Neural crest cell (in vitro differentiated cells): ENCODE measurements around the gene ANO4. TPM values are rescaled to one million over a fixed set of nuclear protein-coding genes. Genes with fewer than 3 reads are reported as not detected.

Source experiments
- DNase-seq: peaks from one replicate; pipeline ENCODE4 v3.0.0; 2021; ENCODE audit warnings: low read depth, mixed read lengths, low spot score
- H3K27ac Mint-ChIP-seq: one replicate; pipeline ENCODE4 v1.8.0; 2021; ENCODE audit warnings: mild to moderate bottlenecking, mixed read lengths; ENCODE audit not compliant: unreplicated experiment
- H3K27me3 Mint-ChIP-seq: 2 replicates; pipeline ENCODE4 v1.8.0; 2021; ENCODE audit warnings: low read depth, mild to moderate bottlenecking, mixed read lengths
- H3K36me3 Mint-ChIP-seq: 2 replicates; pipeline ENCODE4 v1.8.0; 2021; ENCODE audit warnings: low read depth, mild to moderate bottlenecking, mixed read lengths
- H3K4me1 Mint-ChIP-seq: 2 replicates; pipeline ENCODE4 v1.8.0; 2021; ENCODE audit warnings: mixed read lengths
- H3K4me3 Mint-ChIP-seq: one replicate; pipeline ENCODE4 v1.8.0; 2021; ENCODE audit warnings: mild to moderate bottlenecking, mixed read lengths
- H3K9me3 Mint-ChIP-seq: 2 replicates; pipeline ENCODE4 v1.8.0; 2021; ENCODE audit warnings: mixed read lengths
- total RNA-seq: library from RNA; stranded (reverse); gene quantifications from 2 replicates; pipeline ENCODE4 v1.2.1, GENCODE V29; 2021
- TF ChIP-seq, protein P1 (sequence below): fragments of 200-600 bp; sonication (generic); conservative IDR thresholded peaks from 2 replicates; pipeline ENCODE4 v1.5.0; 2021; ENCODE audit warnings: antibody characterized with exemption, mild to moderate bottlenecking

Gene ANO4
- total RNA-seq, 1 donor from 2014 or later = 0.61 TPM

GRCh38 chr12:100800723-100801122, 6.1 kb downstream of the ANO4 start:
- H3K4me3 Mint-ChIP-seq = no peak overlapping the region
- DNase-seq = no peak
- no peaks in the 10 kb centered on the region for H3K36me3 Mint-ChIP-seq
- peaks cover 36% of the 10 kb centered on the region for H3K27me3 Mint-ChIP-seq
- peaks cover under 1% of the 10 kb centered on the region for H3K4me1 Mint-ChIP-seq
- no peak overlapping the region for H3K27ac Mint-ChIP-seq
- peaks cover 3% of the 10 kb centered on the region for H3K9me3 Mint-ChIP-seq
- TF ChIP-seq, protein P1, sequence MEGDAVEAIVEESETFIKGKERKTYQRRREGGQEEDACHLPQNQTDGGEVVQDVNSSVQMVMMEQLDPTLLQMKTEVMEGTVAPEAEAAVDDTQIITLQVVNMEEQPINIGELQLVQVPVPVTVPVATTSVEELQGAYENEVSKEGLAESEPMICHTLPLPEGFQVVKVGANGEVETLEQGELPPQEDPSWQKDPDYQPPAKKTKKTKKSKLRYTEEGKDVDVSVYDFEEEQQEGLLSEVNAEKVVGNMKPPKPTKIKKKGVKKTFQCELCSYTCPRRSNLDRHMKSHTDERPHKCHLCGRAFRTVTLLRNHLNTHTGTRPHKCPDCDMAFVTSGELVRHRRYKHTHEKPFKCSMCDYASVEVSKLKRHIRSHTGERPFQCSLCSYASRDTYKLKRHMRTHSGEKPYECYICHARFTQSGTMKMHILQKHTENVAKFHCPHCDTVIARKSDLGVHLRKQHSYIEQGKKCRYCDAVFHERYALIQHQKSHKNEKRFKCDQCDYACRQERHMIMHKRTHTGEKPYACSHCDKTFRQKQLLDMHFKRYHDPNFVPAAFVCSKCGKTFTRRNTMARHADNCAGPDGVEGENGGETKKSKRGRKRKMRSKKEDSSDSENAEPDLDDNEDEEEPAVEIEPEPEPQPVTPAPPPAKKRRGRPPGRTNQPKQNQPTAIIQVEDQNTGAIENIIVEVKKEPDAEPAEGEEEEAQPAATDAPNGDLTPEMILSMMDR = no peak

DNA sequence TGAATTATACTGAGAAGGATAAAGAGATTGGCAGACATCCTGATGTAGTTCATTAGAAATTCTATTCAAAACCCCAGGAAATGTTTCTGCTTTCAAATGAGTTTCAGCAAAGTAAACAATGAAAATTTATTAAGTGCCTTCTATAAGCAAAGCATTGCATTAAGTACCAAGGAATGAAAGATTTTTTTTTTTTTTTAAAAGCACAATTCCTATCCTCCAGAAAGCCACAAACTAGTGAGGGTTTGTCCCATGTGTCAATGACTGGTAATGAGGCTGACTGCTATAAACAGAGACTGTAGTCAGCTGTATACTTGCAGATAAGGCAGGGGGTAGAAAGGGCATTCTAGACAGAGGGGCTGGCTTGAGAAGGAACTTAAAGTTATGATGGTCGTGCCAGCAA, 6.7 kb downstream of the ANO4 start:
- H3K27me3 Mint-ChIP-seq = peaks cover 35% of the 10 kb centered on the region
- no peaks in the 10 kb centered on the region for H3K36me3 Mint-ChIP-seq
- peaks cover 3% of the 10 kb centered on the region for H3K9me3 Mint-ChIP-seq
- H3K4me3 Mint-ChIP-seq = no peak overlapping the region
- no peak overlapping the region for H3K27ac Mint-ChIP-seq
- no peak for DNase-seq
- TF ChIP-seq, protein P1 = no peak
- no peaks in the 10 kb centered on the region for H3K4me1 Mint-ChIP-seq

DNA sequence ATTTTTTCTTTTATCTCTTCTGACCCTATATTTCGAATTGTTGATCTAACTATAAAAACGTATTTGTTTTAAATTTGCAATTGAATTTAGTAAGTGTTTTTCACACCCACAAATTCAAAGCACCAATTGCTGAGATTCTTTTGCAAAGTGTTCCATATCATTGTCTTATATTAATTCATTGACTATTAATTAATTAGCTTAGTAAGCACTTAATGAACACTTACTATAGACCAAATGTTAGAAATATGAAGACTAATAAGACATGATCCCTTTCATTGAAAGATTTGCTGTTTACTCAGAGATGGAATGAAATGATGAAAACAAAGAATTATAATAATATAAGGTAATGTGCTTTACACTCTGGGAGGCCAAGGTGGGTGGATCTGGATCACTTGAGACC, 14.2 kb downstream of the ANO4 start:
- H3K36me3 Mint-ChIP-seq = no peaks in the 10 kb centered on the region
- H3K27ac Mint-ChIP-seq = no peak overlapping the region
- peaks cover 35% of the 10 kb centered on the region for H3K27me3 Mint-ChIP-seq
- H3K4me1 Mint-ChIP-seq = no peaks in the 10 kb centered on the region
- H3K9me3 Mint-ChIP-seq = peaks cover 5% of the 10 kb centered on the region
- no peak overlapping the region for H3K4me3 Mint-ChIP-seq
- DNase-seq = no peak
- TF ChIP-seq, protein P1 = no peak

DNA sequence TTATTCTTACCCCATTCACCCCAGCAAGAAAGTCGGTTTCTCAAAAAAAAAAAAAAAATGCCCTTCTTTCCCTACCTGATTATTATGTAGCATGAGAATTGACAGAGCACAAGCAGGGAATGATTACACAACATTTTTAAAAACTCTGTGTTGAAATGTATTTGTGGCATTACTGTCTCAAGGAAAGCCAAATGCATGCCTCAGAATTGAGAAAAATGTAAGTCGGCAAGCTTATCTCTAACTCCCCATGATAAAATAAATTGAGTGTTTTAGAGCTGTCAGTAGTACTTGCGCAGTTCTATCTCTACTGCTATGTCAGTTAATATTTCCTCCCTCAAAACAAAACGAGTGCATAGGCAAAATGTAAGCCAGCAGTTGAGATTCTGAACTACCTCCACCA, 25.7 kb downstream of the ANO4 start:
- Mint-ChIP-seq H3K36me3 (no peaks in the 10 kb centered on the region), H3K27ac (no peak overlapping the region), H3K9me3 (no peaks in the 10 kb centered on the region), H3K27me3 (peaks cover 18% of the 10 kb centered on the region), H3K4me3 (no peak overlapping the region), H3K4me1 (no peaks in the 10 kb centered on the region)
- DNase-seq = no peak
- TF ChIP-seq, protein P1 = no peak

DNA sequence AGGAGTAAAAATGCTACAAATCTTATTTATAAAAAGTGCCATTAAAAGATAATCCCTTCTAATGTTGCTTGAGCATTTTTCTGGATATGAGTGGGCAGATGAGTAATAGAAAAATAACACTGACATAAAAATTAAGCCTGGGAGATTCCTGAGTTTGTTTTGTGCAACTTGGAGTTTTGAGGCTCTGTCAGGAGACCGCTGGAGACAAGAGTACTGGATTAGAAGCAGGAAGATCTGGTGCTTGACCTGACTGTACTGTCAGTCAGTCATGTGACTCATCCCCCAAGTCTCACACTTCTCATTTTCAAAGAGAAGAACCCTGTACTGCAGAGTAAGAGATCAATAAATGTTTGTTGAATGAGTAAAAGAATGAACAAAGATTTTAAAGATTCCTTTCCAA, 29.4 kb downstream of the ANO4 start:
- no peaks in the 10 kb centered on the region for H3K4me1 Mint-ChIP-seq

More for the DNA sequence above, 29.4 kb downstream of the ANO4 start:
- TF ChIP-seq, protein P1 = no peak
- no peaks in the 10 kb centered on the region for H3K36me3 Mint-ChIP-seq
- H3K27ac Mint-ChIP-seq = no peak overlapping the region
- DNase-seq = no peak
- H3K4me3 Mint-ChIP-seq = no peak overlapping the region
- no peaks in the 10 kb centered on the region for H3K9me3 Mint-ChIP-seq
- peaks cover 13% of the 10 kb centered on the region for H3K27me3 Mint-ChIP-seq
